B cell (primary cell): ENCODE results near the gene PEBP1.

ENCODE experiments used
- EZH2 ChIP-seq: IDR thresholded peaks from 2 replicates; pipeline ENCODE4 v1.6.1; 2012; ENCODE audit warnings: borderline replicate concordance, low read depth, mild to moderate bottlenecking, moderate library complexity, low read length; ENCODE audit not compliant: insufficient read depth, poor library complexity, severe bottlenecking
- TF ChIP-seq, protein P1 (sequence below): fragments of 200-600 bp; IDR thresholded peaks from one replicate; pipeline ENCODE4 v1.8.0; 2022; ENCODE audit warnings: antibody characterized with exemption, mild to moderate bottlenecking

DNA sequence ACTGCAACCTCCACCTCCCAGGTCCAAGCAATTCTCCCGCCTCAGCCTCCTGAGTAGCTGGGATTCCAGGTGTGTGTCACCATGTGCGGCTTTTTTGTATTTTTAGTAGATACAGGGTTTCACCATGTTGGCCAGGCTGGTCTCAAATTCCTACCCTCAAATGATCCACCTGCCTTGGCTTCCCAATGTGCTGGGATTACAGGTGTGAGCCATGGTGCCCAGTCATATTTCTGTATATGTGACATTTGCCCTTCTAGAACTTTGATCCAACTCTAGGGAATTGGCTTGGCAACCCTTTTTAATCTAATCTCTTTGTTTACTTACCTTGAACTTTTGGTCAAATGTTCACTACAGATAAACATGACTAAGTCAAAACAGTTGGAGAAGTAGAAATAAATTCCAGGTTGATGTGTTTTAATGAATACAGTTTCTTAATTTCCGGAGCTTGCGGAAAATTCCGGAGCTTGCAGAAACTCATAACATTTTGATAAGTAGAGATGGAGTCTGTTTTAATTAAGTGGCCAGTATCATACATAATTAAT, 11.5 kb upstream of the PEBP1 start:
- TF ChIP-seq, protein P1, sequence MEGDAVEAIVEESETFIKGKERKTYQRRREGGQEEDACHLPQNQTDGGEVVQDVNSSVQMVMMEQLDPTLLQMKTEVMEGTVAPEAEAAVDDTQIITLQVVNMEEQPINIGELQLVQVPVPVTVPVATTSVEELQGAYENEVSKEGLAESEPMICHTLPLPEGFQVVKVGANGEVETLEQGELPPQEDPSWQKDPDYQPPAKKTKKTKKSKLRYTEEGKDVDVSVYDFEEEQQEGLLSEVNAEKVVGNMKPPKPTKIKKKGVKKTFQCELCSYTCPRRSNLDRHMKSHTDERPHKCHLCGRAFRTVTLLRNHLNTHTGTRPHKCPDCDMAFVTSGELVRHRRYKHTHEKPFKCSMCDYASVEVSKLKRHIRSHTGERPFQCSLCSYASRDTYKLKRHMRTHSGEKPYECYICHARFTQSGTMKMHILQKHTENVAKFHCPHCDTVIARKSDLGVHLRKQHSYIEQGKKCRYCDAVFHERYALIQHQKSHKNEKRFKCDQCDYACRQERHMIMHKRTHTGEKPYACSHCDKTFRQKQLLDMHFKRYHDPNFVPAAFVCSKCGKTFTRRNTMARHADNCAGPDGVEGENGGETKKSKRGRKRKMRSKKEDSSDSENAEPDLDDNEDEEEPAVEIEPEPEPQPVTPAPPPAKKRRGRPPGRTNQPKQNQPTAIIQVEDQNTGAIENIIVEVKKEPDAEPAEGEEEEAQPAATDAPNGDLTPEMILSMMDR, result no peak
- TF ChIP-seq EZH2, result no peak
